ENCODE data around the gene DENND10.

DNA sequence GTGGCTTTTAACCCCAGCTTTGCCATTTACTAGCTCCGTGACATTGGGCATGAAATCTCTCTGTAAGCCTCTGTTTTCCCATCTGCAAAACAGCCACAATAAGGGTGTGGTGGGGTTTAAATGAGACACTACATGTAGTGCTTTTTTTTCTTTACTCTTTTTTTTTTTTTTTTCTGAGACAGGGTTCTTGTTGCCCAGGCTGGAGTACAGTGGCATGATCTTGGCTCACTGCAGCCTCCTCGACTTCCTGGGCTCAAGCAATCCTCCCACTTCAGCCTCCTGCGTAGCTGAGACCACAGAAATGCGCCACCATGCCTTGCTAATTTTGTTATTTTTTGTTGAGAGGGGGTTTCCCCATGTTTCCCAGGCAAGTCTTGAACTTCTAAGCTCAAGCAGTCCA, 8.3 kb upstream of the DENND10 start:
- TF ChIP-seq, protein P1, sequence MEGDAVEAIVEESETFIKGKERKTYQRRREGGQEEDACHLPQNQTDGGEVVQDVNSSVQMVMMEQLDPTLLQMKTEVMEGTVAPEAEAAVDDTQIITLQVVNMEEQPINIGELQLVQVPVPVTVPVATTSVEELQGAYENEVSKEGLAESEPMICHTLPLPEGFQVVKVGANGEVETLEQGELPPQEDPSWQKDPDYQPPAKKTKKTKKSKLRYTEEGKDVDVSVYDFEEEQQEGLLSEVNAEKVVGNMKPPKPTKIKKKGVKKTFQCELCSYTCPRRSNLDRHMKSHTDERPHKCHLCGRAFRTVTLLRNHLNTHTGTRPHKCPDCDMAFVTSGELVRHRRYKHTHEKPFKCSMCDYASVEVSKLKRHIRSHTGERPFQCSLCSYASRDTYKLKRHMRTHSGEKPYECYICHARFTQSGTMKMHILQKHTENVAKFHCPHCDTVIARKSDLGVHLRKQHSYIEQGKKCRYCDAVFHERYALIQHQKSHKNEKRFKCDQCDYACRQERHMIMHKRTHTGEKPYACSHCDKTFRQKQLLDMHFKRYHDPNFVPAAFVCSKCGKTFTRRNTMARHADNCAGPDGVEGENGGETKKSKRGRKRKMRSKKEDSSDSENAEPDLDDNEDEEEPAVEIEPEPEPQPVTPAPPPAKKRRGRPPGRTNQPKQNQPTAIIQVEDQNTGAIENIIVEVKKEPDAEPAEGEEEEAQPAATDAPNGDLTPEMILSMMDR (IDR thresholded peaks at IDR 0.05): no peak
- no peak for TF ChIP-seq POLR2A (IDR thresholded peaks at IDR 0.05)
